ENCODE data around the gene C22orf39. TPM values are rescaled to one million over a fixed set of nuclear protein-coding genes. Genes with fewer than 3 reads are reported as not detected.
A peak's percentile ranks its signal among the peaks of the same experiment; 100 is the strongest.

C22orf39 gene
- total RNA-seq, 1 donor from 2014 or later = 33.3 TPM

DNA sequence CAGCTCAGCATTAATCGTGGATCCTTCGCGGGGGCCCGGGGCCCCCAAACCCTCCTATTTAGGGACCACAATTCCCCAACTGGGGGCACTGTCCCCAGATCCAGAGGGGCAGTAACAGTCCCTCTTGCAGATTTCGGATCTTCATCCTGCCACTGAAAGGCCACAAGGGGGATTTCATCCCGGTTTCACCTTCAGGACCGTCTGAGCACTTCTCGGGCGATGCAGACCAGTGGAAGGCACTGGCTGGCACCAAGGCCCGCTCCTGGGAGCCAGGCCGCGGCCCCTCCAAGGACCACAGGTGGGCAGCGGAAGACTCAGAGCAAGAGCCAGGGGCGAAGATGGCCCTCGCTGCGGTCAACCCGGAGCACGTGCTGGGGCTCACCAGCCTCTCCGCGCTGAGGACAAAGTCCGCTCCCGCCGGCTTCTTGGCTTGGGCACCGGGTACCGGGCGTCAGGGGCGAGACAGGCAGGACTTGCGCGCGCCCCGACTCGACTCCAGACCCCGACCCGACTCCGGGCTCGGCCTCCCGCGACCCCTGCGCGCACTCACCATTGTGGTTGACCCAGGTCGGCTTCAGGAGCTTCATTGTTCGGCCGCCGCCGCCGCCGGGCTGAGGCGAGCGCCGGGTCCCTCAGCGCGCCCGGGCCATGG is 16.5 kb downstream of the C22orf39 start:
- DNase-seq (ENCODE audit: low spot score) = peak; percentile 58

DNA sequence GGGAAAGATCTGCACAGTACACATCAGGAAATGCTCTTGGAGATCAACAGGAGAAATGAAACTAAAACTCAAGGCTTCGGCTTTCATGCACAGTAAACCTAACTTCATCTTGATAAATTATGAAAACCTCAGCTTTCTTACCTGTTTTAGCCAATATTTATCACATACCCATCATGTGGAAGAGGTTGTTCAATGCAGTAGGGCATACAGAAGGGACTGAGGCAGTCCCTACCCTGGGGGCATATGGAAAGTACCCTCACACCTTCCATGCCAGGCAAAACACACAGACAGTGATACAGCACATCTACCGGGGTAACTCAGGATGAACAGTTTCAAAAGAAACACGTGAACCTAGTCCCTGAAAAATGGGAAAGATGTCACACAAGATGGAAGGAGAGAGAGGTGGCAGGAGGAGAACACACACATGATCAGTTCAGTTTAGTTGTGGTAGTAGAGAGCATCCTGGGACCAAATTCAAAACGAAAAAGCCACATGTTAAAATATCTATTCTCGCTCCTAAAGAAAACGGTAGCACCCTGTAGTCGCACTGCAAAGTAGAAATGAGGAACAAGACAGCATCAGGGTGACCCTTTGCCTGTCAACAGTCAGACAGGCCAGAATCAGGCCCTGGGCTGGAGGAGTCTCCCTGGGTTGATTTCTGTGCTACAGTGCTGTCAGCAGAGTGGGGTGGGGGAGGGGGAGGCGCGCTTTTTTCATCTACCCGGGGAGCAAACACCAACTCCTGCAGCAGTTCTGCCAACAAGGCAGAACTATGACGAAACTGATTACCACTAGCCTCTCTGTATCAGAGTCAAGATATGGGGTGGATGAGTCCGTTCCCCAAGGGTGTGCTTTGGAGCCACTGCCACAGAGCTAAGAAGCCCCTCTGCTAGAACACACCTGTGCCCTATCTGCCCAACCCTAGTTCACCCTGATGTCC is 17.3 kb downstream of the C22orf39 start:
- no peak for DNase-seq (ENCODE audit: low spot score)

DNA sequence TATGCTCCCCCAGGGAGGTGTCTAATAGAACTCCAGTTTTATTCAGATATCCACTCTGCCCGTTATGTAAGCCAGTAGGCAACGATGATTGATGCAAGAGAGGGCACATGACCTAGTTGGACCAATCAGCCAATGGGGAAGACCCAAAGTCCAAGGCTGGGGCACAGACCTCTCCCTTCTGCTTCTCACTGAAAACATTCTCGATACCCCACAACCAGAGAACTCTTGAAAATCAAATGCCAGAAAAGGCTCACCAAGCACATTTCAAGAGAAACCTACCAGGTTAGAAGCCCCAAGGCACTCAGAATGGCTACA is 23.4 kb downstream of the C22orf39 start:
- DNase-seq (ENCODE audit: low spot score) = no peak

DNA sequence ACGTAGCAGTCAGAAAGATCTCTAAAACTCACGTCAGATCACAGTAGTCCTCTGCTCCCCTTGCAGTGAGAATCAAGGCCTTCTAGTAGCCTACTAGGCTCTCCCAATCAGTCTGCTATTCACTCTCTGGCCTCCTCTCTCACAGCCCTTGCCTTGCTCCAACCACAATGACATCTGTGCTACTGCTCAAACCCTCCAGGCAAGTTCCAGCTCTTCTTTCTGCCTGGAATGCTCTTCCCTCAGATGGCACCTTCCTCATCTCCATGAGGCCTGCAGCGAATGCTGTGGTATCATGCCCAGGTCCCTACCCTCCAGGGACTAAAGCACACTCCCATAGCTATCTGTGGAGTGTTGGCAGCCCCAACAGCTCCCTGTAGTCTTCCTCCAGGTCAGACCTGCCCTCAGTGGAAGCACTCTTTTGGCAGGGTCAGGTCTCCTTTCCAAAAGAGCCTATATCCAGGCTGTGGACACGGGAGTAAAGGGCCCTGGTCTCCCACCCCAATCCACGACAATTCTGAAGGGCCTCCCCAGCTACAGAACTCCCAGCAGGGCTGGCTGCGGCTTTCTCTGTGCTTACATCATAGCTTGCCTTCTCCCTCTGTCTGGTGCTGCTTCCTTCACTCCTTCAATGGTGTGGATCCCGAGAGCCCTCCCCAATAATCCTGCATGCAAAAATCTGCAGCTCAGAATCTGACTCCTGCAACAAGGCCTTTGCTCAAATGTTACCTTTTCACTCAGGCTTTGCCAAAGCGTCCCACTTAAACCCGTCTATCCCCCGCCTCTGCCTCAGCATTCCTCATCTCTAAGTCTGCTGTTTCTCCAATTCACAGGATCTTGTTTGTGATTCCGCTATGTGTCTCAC is 24.8 kb downstream of the C22orf39 start:
- no peak for DNase-seq (ENCODE audit: low spot score)

DNA sequence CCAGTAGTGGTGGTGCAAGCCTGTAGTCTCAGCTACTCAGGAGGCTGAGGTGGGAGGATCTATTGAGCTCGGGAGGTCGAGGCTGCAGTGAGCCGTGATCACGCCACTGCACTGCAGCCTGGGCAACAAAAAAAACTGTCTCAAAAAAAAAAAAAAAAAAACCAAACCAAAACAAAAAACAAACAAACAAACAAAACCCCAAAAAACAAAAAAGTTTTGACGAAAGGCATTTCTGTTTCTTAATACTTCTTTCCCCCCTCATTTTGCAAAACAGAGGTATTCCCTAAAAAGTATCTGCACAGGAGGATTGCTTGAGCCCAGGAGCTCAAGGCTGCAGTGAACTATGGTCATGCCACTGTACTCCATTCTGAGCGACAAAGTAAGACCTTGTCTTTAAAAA is 27.2 kb downstream of the C22orf39 start:
- DNase-seq (ENCODE audit: low spot score) = no peak

DNA sequence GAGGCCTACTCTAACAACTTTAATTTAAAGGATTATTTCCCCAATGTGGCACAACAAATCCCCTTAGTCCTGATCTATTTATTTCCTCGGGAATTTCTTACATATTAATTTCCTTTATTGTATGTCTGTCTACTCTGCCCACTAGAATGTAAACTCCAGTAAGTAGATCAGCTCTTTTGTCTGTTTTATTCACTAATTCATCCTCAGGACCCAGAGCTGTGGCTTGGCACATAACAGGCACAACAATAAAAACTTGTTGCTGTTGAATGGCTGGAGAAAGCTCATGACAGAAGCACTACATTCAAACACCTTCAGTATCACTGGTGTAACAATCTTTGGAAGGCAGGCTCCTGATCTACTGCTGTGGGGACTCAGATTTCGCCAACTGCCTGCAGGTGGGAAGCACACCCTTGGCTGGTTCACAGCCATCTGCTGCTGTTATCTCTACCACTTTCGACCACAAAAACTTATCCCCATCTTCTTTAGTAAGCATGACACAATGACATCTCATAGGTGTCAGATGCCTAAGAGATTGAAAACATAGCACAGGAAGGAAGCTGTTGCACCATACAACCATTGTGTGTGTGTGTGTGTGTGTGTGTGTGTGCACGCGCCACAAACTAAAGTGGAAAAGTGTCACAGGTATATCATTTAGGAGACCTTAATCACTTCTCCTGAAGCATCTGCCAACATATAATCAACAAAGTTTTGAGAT is 27.9 kb downstream of the C22orf39 start:
- no peak for DNase-seq (ENCODE audit: low spot score)

DNA sequence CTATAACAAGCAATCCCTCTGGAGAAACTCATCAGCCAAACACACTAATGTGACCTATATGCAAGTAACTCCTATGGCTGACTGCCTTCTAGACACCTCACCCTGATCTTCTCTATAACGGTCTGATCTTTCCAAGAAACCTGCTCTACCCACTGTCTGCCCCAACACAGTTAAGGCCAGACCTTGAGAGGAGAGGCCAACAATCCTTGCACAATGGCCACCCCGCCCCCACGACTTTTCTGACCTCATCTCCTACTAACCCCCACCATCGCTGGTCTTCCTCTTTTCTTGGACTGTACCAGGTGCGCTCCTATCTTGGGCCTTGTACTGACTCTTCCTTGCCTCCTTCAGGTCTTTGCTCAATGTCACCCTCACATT is 28.4 kb downstream of the C22orf39 start:
- DNase-seq (ENCODE audit: low spot score) = no peak

DNA sequence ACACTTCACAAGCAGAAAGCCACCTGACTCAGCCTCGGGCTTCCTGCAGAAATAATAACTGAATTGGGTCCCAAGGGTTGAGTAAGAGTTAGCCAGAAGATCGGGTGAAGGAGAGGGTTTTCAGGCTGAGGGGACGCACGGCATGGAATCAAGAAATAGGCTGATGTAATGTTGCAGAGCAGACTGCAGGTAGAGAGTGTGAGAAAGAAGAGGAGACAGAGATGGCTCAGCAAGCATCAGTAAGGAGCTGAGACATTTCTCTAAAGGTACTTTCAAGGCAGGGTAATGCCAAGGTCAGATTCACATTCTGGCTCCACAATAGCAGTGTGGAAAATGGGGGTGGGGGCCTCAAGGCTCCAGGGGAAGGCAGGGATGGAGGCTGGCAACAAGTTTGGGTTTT is 34.6 kb downstream of the C22orf39 start:
- DNase-seq (ENCODE audit: low spot score) = no peak

DNA sequence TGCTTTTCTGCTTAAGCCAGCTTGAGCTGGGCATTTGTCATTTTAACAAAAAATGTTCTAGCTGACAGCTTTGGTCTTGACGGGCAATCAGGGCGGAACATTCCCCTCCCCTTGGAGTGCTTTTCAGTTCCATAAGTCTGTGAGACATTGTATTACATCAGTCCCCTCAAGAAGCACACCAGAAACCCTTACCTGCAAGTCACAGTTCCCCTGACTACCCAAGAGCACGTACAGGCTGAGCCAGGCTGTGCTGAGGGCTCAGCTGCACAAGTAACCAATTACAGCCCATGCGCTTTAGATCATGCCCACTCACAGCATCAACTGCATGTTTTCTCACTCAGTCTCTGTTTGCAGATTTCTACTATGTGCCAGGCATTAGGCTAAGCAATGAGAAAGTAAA is 35.0 kb downstream of the C22orf39 start:
- DNase-seq (ENCODE audit: low spot score) = no peak

DNA sequence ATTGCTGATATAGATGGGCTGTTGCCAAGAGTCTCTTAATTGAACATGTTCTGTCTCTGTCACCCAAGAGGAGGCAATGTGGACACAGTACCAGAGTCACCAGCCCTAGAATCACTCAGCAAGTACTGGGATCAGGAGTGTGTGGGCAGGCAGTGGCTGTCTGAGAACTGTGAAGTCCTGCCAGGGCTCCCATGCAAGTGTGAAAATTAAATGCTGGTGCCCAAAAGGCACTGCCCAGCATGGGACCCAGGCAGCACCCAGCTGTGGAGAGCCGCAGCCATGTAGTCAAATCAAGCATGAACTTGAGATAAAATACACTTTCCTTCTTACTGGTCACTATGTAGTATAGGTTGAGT is 35.8 kb downstream of the C22orf39 start:
- DNase-seq (ENCODE audit: low spot score) = no peak

DNA sequence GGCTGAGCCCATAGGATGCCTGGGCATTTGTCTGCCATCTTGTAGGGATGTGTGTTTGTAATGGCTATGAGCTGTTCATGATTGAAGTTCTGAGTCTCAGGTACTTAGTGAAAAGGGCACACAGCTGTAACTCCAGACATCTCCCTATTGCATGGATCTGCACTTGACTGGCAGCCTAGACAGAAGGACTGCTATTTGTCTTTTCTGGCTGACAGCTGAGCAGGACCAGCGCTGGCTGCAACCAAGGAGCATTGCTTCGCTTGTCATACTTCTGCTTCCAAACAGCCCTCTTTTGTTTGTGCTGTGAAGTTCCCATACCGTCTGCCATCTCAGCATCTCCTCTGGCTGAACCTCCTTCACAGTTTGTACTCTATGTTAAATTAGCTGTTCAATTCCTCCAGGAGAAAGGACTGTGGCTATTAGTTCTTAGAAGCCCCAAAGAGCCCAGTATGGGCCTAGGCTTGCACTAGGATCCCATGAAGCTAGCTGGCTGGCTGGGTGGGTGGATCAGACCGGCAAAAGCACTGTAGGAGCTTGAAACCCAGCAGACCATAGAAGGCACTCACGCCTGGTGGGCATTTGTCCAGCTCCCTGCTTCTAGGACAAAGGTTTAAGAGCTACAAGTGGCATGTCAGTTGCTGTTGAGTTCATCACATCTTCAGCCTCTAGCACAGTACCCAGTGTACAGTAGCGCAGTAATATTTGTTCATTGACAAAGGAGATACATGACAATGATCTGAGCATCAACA is 36.4 kb downstream of the C22orf39 start:
- no peak for DNase-seq (ENCODE audit: low spot score)

DNA sequence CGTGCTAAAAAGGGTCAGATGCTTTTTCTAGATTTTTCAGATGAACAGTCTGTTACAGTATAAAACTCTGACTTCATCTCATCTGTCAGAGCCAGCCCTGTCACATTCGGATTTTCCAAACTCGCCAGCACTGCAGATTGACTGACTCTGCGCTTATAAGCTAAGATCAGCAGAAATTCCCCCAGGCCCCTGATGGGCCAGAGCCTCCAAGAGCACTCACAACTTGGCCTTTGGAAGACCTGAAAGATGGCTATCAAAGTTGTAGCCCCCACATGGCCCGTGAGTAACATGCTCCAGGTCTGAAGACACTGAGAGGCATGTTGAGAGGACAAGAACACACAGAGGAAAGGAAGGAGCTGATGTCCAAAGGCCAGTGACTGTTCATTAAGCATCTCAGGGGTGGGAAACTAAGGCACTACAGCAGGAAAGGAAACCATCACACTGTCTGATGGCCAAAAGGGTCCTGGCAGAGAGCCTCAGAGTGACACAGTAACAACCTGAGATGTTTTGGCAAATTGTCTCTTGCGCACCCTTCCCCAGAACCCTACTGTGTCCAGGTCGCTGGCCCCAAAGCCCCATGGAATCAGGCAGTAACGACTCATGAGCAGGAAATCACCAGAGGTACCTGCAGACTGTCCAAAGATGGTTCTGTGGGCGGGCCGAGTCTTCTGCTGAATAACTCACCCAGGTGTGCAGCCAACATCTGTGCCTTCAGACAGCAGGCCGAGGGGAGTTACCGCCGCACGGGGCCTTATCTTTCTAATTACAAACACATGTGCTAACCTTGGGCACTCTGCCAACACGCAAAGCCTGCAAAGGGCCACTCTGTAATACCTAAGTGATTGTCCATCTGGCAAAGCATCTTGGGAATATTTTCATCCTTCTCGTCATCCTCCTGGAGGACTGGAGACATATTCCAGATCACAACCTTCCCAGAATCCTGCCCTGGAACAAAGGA is 39.6 kb downstream of the C22orf39 start:
- DNase-seq (ENCODE audit: low spot score) = no peak

DNA sequence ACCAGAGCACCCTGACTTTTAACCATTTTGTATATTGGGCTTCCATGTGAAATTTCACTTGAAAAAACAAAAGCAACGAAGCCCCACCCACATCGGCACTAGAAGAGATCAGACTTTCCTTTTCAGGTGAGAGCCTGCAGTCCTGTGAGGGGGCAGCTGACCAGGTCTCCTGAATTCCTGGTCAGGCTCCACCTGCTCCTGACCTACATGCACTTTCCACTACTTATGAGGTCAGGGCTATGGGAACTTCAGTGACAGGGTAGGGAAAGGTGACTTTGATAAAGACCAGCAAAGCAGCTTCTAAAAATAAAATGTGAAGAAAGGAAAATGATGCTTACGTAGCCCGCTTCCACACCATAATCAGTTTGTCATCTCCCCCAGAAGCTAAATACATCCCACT is 40.7 kb downstream of the C22orf39 start:
- DNase-seq (ENCODE audit: low spot score) = no peak

DNA sequence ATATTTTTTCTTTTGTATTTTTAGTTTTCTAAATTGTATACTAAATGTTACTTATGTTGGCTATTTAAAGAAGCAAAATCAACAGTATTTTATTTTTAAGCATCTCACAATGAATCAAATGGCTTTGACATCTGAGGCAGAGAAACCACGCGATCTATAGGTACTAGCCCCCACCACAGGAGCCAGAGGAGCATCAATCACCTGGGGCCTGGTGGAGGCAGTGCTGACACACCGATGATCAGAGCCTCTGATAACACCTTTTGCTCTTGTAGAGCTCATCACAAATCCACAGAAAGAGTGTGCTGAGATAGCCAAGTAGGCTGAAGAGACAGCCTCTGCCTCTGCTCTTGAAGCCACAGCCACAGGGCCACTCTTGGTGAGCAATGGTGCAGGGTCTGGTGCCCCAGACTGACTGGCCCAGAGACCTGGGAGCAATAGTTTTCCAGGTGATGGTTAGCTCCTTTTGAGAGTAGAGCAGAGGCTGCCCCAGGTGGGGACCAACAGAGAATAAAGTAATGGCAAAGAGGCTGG is 41.2 kb downstream of the C22orf39 start:
- no peak for DNase-seq (ENCODE audit: low spot score)

DNA sequence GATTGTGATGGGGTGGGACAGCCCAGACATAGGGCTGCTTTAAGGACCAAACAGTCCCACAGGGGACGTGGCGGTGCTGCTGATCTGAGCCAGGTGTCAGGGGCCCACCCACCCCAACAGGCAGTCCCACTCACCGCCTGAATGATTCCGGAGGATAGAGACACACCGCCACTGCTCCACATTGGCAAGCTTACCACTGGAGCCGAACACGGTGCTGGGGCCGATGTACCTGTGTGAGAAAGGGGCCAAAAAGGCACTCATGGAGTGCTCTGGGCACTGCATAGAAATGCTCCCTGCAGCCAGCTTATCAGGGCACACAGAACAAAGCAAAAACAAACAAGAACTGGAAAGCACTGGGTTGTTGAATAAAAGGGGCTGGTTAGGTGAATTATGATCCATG is 41.9 kb downstream of the C22orf39 start:
- no peak for DNase-seq (ENCODE audit: low spot score)

DNA sequence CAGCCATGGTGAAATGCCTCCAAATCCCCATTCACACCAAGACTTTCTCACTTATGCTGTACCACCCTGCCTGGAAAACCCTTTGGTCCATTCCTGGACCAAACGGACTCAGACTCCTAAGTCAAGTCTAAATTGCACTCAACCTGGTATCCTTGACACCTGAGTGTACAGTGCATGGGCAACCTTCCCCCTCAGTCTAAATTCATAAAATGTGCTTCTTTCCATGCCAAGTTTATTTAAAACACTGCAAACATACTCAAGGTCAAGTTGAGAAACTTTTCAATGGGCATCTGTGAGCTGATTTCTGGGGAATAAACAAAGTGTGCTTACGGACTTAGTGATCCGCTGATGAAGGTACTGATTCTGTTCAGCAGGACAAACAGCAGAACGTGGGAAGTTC is 42.4 kb downstream of the C22orf39 start:
- DNase-seq (ENCODE audit: low spot score) = no peak

DNA sequence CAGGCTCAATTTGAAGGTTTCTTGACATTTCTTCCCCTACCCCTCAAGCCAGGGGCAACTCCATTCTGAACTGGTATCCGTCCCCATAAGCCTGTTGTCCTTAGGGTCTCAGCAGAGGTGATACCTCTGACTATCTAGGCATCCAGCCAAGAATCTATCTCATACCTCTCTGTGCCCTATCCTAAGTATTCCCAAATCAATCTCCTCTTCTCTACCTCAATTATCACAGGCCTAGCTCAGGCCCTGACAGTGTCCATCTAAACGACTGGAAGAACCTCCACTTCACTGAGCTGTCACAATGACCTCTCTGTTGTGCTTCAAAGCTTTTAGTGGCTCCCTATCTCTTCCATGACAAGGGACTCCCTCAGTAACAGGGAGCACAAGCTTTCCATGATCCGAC is 42.8 kb downstream of the C22orf39 start:
- no peak for DNase-seq (ENCODE audit: low spot score)

DNA sequence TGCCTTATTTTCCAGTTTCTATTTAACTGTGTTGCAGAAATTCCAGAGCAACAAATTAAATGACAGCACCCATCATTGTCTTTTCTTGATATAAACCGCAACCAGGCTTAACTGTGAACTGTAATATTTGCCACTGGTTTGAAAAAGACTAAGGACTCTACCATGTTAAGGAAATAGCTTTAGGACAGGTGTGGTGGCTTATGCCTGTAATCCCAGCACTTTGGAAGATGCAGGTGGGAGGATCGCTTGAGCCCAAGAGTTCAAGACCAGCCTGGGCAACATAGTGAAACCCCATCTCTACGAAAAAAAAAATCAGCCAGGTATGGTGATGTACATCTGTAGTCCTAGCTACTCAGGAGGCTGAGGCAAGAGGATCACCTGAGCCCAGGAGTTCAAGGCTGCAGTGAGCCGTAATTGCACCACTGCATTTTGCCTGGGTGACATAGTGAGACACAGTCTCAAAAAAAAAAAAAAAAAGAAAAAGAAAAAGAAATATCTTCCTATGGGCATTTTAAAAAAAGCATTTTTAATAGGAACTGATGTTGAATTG is 44.8 kb downstream of the C22orf39 start:
- no peak for DNase-seq (ENCODE audit: low spot score)

DNA sequence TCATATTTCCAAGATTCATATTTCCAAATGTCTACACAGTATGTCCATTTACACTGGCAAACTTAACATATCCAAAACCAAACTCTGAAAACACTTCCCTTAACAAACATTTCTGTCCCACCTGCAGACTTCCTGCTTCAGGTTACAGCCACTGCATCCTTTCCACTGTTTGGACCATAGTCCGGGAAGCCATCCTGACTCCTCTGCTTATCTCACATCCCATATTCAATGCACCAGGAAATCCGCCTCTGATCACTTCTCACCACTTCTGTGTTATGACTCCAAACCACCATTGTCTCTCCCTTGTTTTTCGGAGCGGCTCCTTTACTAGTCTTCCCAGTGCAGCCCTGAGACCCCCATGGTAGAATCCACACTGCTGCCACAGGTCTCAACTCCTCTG is 46.0 kb downstream of the C22orf39 start:
- no peak for DNase-seq (ENCODE audit: low spot score)

DNA sequence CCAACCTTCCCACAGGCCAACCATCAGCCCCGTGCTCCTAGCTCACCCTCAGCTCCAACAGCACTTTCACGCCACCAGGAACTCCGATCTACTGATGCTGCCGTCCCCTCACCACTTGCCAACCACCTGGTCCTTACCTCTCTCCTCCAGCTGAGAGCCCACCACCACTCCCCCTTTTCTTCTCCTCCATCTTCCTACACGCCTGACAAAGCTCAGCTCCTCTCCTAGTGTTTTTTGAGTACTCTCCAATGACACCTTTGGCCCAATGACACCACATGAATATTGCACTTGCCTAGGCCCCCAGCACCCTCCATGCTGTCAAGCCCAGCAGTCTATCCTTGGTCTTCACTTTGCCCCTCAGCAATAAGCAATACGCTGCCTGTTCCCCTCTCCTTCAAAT is 46.6 kb downstream of the C22orf39 start:
- DNase-seq (ENCODE audit: low spot score) = no peak
